Stimulated activated CD4-positive, alpha-beta T cell treated with anti-CD3 and anti-CD28 coated beads, Interleukin-15, amount 100 ng/mL, for 1 hour (primary cell): ENCODE measurements around the gene TNS1.

Experiments used
- DNase-seq, 2 donors: peaks; one replicate each; pipeline ENCODE4 v3.0.0-alpha.2; 2020; ENCODE audit warnings: low read depth in 1 of 2, low spot score in 1 of 2

The TNS1 gene

GRCh38 chr2:217980036-217980435, 22.8 kb downstream of the TNS1 start:
- DNase-seq, result no peak

DNA sequence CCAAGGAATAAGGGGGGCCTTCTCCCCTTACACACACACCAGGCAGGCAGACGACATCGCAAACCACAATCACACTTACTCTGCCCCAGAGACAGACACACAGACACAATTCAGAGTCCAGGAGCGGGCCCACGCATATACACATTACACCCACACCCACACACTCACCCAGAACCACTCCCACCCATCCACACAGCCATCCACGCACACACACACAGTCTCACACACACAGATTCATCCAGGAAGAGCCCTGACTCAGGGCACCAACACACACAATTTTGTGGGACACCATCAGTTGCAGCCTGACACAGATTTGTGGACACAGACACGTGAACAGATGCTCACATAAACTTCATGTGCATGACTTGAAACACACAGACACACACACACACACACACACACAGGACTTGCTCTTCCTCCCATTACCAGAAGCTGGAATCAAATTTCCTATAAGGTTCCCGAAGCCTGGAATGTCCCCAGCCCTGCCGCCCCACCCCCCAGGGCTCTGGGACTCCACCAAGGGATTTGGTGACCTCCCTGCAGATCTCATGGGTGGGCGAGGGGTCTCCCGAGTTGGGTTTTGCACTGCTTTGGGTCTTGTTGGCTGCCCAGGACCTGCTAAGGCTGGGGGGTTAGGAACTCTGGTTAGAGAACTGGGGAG, 23.5 kb downstream of the TNS1 start:
- DNase-seq, result no peak

- no peak for DNase-seq
These were observed 24.2 kb downstream of the TNS1 start for GRCh38 chr2:217978536-217979150.

DNA sequence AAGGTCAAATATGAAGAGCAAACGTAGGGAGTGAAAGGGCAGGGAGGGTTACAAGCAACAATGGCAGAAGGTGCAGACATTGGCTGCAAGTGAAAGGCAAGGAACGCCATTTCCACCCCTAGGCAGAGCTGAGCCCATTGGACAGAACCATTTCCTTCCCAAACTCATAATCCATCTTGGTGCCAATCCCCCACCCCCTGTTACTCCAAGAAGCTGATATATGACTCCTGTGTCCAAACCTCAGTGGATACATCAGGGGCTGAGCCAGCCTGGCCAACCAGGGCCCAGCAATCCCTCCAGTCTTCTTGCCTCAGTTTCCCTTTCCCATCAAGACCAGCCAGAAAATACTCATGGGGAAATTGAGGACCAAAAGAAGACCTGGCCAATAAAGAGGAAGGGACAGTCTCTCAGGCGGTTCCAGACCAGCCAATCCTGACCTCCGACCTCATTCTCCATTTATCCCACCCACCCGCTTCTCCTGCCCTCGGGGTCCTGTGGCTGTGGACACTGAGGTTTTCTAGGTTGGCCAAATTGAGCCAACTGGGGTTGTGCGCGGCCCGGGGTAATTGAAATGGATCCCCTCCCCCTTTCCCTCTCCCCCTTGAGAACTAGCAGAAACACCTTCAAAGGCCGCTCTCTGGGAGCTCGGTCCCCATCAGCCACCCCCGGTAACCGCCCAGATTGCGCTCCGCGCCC, 24.8 kb downstream of the TNS1 start:
- DNase-seq, result no peak

DNA sequence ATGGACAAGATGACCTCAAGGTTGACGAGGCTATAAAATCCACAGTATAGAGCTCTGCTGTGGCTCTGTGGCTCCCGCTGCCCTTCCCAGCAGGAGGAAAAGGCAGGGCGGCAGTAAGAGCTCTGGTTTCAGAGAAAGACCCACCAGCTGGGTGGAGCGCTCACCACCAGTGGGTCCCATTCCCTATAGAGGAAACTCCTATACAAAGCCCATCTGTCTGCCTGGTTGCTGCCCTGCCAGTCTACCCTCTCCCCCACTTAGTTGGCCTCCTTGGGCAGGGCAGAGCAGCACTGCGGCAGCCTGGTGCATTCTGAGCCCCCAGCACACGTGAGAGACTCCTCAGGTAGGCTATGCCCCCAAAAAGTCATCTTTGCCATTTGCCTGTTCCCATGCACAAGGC, 26.5 kb downstream of the TNS1 start:
- DNase-seq, result no peak

DNA sequence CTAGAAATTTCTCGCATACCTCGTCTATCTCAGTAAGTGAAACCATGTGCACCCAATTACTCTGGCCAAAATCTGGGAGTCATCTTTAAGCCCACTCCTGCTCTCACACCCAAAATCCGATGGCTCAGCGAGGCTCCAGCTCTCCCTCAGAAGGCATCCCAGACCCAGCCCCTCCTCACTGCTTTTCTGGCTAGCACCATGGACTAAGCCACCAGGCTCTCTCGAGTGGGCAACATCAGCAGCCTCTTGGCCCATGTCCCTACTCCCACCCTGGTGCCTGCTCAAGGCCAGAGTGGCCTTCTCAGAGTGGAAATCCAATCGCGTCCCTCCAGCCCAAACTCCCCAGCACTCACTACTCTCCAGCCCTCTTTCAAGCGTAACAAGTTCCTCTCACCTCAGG, 27.2 kb downstream of the TNS1 start:
- DNase-seq, result no peak

DNA sequence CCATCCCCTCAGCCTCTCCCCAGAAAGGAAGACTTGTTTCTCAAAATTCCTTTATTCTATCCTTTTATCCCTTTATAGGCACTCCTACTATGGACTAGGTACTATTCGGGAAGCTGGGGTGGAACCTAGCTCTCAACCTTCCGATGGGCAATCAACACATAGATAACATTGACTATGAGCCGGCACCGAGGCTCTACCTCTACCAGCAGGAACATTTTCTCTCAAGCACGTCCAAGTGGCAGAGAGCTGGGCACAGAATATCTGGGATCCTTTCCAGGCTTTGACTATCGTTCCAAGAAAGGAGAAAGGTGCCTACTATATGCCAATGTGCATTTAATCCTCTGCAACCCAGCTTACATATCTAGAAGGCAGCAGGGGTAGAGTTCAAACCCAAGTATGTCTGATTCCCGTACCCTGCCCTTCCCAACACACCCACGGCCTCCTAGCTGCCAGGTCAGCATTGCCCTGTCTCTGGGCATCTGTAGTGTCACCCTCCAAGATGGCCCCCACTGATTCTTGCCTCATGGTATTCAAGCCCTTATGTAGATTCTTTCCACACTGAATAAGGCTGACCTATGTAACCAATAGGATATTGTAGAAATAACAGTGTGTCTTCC, 28.3 kb downstream of the TNS1 start:
- DNase-seq, result no peak

DNA sequence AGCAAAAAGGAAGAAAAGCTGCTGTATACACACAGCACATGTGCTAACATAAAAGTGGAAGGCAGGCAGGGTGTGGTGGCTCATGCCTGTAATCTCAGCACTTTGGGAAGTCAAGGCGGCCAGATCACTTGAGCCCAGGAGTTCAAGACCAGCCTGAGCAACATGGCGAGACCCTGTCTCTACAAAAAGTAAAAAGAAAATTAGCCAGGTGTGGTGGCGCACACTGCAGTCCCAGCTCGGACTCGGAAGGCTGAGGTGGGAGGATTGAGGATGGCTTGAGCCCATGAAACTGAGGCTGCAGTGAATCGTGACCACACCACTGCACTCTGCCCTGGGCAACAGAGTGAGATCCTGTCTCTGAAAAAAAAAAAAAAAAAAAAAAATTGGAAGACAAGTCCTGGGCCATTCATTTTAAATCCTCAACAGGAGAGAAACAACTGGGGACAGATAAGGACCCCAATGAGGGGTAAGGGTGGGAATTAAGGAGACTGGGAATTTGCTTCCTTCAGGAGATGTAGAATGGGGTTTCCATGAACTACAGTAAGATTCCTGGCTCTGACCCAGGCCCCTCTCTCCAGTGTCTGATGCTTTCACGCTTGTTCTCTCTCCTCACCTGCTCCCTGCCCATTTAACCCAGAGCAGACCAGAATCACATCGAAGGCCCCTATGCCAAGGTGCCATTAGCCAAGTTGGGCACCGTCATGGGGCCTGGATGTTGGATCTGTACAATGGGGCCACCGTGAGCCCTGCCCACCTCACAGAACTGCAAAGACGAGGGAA, 29.6 kb downstream of the TNS1 start:
- DNase-seq, result no peak

DNA sequence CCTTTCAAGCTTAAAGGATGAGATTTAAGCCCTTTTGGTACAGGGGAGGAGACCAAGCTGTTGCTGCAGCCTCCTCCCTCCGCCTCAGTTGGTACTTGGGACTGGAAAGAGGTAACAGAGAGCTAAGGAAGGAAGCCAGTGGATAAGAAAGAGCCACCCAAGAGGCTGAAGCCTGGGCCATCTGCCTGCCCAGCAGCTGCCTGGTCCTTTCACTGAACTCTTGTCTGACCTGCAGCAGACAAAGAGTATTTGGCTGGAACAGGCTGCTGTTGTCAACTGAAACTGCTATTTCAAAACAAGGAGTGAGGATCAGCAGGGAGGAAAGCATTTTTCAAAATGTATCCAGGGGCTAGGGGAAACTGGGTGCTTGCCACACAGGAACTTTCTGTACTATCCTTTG, 30.3 kb downstream of the TNS1 start:
- no peak for DNase-seq

GRCh38 chr2:217972037-217972436, 30.8 kb downstream of the TNS1 start:
- DNase-seq, result no peak

DNA sequence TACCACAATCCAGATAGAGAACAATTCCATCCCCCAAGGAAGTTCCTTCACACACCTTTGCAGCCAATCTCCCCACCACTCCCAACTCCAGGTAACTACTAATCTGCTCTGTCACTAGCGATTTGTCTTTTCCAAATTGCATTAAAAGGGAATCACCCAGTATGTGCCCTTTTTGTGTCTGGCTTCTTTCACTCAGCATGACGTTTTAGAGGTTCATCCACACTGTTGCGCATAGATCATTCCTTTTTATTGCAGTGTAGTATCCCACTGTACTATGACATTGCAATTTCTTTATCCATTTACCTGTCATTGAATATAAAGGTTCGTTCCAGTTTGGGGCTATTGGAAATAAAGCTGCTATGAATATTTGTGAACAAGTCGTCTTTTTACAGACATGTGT, 31.6 kb downstream of the TNS1 start:
- no peak for DNase-seq

GRCh38 chr2:217970206-217970605, 32.6 kb downstream of the TNS1 start:
- DNase-seq, result no peak

GRCh38 chr2:217969588-217969987, 33.2 kb downstream of the TNS1 start:
- DNase-seq, result no peak

GRCh38 chr2:217968023-217968422, 34.8 kb downstream of the TNS1 start:
- DNase-seq, result no peak

GRCh38 chr2:217966423-217967070, 36.2 kb downstream of the TNS1 start:
- no peak for DNase-seq

DNA sequence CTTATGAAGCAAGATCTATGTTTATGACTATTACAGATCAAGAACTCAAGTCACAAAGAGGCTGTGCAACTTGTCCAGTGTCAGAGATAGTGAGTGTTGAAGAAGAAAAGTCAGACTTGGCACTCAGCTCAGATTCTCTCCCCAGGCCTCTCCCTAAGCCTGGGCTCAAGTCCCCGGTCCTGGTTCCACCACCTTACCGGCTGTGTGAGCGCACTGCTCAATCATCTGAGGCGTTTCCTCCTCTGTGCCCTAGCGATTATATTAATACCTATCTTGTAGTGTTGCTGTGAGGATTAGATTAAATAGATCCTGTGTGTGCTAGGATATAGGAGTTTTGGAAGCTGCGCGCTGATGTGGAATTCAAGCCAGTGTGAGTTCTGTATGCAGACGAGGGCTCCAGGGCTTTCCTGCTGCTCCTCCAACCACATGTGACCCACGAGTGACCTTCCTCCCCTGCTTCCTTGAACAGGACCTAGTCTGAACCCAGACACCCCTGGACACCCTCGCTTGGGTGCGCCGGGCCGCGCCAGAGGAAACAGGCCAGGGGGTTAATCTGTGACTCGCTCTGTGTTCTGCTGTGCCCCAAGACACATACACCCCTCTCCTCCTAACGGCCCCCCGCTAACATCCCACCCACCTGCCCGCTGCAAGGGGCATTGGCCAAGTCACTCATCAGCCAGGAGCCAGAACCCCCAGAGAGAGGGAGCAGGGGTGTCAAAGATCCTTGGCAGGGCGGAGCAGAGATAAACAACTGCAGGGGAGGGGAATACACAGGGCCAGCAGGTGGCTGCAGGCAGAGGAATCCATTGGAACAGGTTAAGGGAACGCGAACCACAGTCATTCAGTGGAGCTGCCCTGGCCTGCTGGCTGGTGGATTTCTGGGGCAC, 38.3 kb downstream of the TNS1 start:
- DNase-seq, result no peak

GRCh38 chr2:217960351-217960750, 42.4 kb downstream of the TNS1 start:
- DNase-seq, result no peak

GRCh38 chr2:217959723-217960122, 43.1 kb downstream of the TNS1 start:
- no peak for DNase-seq

GRCh38 chr2:217958884-217959225, 43.9 kb downstream of the TNS1 start:
- DNase-seq, result no peak
